GM19193 (cell line): ENCODE data around the gene PLAC9.

ENCODE experiments used
- POLR2A ChIP-seq: IDR thresholded peaks from 4 replicates; pipeline ENCODE4 v1.6.1; 2011; ENCODE audit not compliant: insufficient read depth, insufficient read length; ENCODE audit errors: extremely low read depth

PLAC9 gene, protein sequence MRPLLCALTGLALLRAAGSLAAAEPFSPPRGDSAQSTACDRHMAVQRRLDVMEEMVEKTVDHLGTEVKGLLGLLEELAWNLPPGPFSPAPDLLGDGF

DNA sequence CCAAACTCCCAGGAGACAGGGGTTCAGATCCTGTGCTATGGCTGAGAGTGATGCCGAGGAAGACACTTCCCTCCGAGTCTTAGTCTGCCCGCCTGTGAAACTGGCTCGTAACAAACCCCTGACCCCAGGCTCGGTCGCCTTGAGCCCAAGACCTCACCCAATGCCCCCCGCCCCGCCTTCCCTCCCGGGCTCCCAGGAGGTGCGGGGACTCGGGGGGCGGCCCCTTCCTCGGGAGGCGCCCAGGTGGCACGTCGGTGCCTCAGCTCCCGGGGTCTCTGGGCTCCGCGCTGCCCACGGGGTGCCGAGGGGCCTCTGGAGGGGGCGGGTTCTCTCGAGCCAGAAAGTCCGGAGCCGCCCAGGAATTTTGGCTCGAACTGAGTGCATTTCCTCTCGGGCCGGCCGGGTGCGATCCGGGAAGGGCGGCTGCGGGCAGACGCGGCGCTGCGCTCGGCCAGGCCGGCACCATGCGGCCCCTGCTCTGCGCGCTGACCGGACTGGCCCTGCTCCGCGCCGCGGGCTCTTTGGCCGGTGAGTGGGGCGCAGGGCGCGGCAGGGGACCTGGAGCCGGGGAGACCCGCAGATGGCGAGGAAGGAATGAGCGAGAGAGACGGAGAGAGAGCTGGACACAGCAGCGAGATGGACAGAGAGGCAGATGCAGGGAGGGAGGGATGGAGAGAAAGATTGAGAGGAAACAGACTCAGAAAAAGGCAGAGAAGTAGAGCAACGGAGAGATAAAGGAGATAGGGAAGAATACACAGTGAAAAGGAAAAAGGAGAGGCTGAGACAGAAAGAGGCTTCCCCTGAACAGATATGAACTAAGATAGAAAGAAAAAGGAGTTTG lies at the start of gene PLAC9:
TSS of gene PLAC9 (plus strand) at position 432 of the 841 bp plus-strand sequence. CDS start at position 465, 33 bp downstream.
- TF ChIP-seq POLR2A = no peak

GRCh38 chr10:80090121-80090520 lies 42.4 kb upstream of the PLAC9 start:
- TF ChIP-seq POLR2A = no peak

DNA sequence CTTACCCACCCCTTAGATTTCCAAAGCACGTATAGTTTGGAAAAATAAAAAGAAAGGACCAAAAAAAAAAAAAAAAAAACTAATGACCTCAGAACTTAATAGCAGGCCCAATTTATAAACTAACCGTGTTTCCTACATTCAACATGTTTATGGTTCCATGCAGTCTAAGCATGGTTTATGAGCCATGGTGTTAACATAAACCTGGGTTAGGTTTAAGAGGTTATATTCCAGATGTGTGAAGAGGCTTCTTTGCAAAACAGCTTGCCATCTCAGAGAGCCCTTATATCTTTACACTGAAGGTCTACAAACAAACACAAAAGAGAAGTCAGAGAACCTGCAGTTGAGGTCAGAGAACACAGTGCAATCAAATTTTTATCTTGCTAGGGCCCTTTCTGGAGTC lies 38.3 kb upstream of the PLAC9 start:
- TF ChIP-seq POLR2A = no peak

DNA sequence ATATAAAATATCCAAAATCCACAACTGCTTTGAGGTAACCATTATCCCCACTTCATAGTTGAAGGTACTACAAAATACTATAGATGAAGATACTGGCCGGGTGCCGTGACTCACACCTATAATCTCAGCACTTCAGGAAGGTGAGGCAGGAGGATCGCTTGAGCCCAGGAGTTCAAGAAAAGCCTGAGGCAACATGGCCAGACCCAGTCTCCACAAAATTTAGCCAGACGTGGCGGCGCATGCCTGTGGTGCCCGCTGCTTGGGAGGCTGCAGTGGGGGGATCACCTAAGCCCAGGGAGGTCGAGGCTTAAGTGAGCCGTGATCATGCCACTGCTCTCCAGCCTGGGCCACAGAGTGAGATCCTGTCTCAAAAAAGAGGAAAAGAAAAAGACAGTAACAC lies 32.4 kb upstream of the PLAC9 start:
- TF ChIP-seq POLR2A = no peak

DNA sequence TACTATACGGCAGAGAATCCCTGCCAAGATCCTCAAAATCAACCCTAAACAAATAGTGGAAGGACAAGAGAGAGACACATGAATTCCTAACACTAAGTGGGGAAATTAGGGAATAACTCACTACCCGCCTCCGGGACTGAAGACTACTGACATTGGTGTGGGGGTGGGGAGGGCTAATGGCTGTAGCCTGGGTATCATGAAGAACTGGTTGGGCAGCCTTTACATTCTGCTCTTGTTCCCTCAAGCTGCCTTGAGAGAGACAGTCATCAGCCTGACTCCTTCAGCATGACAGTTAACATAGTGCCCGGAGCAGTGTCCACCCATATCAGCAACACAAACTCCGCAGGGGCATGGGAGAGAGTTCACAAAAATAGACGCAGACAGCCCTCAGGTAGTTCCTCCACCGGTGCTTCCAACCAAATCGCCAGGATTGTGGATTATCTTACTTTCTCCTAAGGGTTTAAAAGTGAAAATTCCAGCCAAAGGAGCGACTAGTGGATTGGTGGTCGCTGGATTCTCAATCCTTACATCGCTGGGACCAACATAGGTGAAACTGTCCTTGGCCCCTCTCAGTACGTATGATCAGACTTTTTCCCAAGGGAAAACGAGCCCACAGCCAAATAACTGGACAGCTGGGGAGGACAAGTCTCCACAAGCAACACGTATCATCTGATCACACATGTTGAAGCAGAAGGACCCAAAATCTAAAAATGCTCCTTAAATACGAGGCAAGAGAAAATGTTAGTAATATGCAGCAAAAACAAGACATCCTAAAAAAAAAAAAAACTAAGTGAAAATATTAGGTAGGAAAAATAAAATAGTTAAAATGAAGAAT lies 31.5 kb upstream of the PLAC9 start:
- TF ChIP-seq POLR2A = no peak

GRCh38 chr10:80104066-80104926 lies 28.2 kb upstream of the PLAC9 start:
- no peak for TF ChIP-seq POLR2A

DNA sequence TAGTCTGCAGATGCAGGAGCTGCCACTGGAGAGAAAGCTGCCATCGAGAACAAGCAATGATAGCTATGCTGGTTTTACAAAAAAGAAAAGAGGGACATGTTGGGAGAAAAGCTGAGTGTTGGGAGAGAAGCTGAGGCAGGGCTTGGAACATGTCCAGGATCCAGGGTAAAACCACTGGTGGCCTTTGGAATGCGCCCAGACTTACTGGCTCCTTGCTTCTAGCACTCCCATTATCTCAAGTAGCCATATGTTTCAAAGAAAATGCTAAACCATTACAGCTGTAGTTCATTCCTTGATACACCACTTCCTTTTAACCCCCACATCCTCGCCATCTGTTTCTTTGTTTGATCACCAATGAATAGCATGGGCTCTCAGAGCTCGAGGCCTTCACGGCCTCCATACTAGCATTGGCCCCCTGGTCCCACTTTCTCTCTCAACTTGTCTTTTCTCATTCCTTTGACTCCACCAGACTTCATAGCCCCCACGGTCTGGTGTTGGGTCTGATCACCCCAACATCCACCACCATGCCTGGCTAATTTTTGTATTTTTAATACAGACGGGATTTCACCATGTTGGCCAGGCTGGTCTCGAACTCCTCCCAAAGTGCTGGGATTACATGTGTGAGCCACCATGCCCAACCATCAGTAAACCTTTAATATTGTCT lies 23.8 kb upstream of the PLAC9 start:
- TF ChIP-seq POLR2A = no peak

GRCh38 chr10:80110986-80111385 lies 21.5 kb upstream of the PLAC9 start:
- TF ChIP-seq POLR2A = no peak

DNA sequence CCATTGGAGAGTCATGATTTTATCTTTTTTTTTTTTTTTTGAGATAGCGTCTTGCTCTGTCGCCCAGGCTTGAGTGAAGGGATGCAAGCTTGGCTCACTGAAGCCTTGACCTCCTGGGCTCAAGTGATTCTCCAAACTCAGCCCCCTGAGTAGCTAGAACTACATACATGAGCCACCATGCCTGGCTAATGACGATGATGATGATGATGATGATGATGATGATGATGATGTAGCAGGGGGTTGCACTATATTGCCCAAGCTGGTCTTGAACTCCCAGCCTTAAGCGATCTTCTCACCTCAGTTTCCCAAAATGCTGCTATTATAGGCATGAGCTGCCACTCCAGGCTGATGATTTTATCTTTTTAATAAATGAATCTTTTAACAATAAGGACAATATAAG lies 13.9 kb upstream of the PLAC9 start:
- TF ChIP-seq POLR2A = no peak

- no peak for TF ChIP-seq POLR2A
Observed at GRCh38 chr10:80122110-80122710, 10.3 kb upstream of the PLAC9 start.

DNA sequence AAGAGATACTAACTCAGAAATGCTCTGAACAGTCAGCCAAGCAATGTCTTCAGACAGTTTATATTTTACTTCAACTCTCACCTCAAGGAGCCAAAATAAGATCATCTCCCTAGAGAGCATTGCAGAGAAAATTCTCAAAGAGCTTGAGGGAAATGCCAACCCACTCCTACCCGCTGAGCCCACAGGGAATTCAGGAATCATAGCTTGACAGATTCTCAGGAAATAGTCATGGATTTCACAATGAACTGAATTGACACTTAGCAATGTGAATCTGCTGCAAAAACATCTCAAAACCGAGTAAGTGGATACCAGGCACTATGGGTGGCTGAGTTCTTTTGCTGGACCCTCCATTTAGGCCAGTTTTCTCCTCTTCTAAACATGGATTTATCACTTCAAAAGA lies 9.8 kb upstream of the PLAC9 start:
- TF ChIP-seq POLR2A = no peak

DNA sequence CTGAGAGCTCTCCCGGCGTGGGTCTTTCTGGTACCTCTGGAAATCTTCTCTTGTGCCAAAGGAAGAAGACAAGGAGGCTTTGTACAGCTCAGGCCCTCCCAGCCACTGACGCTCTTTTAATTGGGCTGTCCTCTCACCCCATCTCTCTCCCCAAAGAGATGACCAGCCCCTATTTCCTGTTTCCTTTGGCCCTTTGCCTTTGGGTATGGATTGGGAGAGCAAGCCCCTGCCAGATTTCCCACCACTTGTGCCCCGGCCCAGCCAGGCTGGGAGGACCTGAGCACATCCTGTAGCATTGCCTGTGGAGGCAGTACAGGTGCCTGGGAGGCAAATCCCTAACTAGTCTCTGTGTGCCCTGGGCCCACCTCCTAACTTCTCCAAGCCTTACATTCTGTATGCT lies 5.7 kb upstream of the PLAC9 start:
- no peak for TF ChIP-seq POLR2A

DNA sequence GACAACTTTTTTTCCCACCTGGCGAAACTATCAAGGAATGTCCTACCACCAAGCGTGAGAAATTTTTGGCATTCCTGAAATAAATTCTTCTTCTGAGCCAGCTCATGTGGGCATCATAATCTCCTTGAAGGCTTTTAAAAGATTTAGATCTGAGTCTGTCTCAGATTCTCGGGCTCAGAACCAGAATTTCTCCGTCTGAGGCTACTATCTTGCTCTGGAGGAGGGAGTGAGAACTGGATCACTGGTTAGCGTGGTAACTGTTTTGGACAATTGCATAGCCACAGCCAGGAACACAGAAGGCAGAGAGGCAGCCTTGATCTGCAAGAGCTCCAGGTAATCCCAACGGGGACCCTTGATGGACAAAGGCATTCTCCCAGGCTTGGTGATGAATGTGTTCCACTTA lies 1.0 kb upstream of the PLAC9 start:
- TF ChIP-seq POLR2A = no peak

GRCh38 chr10:80133206-80133605 lies 676 bp downstream of the PLAC9 start:
- no peak for TF ChIP-seq POLR2A
